HepG2 (cell line): ENCODE results near the gene THAP2. TPM values are rescaled to one million over a fixed set of nuclear protein-coding genes. Genes with fewer than 3 reads are reported as not detected.

Experiments
- AGO2 ChIP-seq: fragments of 200-400 bp; formaldehyde crosslinking; optimal IDR thresholded peaks from 2 replicates; pipeline ENCODE3; 2017; ENCODE audit warnings: mild to moderate bottlenecking, low read depth, low read length, moderate library complexity
- AKNA ChIP-seq: sonication (generic); formaldehyde crosslinking; IDR thresholded peaks from 2 replicates; pipeline ENCODE4 v1.4.0; 2020; ENCODE audit warnings: missing genetic modification reagents, borderline replicate concordance
- ARNT ChIP-seq: fragments of 450-650 bp; IDR thresholded peaks from 2 replicates; pipeline ENCODE4 v1.6.1; 2017
- ATM ChIP-seq: fragments of 450-650 bp; IDR thresholded peaks from 2 replicates; pipeline ENCODE4 v1.7.1; 2017; ENCODE audit warnings: mild to moderate bottlenecking, borderline replicate concordance
- GABPB1 ChIP-seq: IDR thresholded peaks from 2 replicates; pipeline ENCODE4 v1.6.1; 2016; ENCODE audit warnings: mild to moderate bottlenecking, missing genetic modification reagents, moderate library complexity, missing compliant biosample characterization
- HOXA3 ChIP-seq: sonication (generic); formaldehyde crosslinking; IDR thresholded peaks from 2 replicates; pipeline ENCODE4 v1.5.0; 2020; ENCODE audit warnings: missing genetic modification reagents
- KMT2A ChIP-seq: sonication (generic); formaldehyde crosslinking; IDR thresholded peaks from 2 replicates; pipeline ENCODE4 v1.4.0; 2020; ENCODE audit warnings: missing genetic modification reagents
- LBX2 ChIP-seq: sonication (generic); formaldehyde crosslinking; IDR thresholded peaks from 2 replicates; pipeline ENCODE4 v1.5.0; 2020; ENCODE audit warnings: missing genetic modification reagents, mild to moderate bottlenecking, borderline replicate concordance
- MAFF ChIP-seq: IDR thresholded peaks from 2 replicates; pipeline ENCODE4 v1.6.1; 2011; ENCODE audit warnings: low read depth, low read length, improper control_type of control experiment
- PAWR ChIP-seq: sonication (generic); formaldehyde crosslinking; IDR thresholded peaks from 2 replicates; pipeline ENCODE4 v1.4.0; 2020; ENCODE audit warnings: missing genetic modification reagents, mild to moderate bottlenecking, borderline replicate concordance
- PPARG ChIP-seq: conservative IDR thresholded peaks from 2 replicates; pipeline ENCODE4 v1.6.1; 2016; ENCODE audit warnings: missing biosample characterization, missing genetic modification reagents
- PRDM15 ChIP-seq: sonication (generic); formaldehyde crosslinking; IDR thresholded peaks from 2 replicates; pipeline ENCODE4 v1.4.0; 2020; ENCODE audit warnings: missing genetic modification reagents
- SMAD1 ChIP-seq: sonication (generic); formaldehyde crosslinking; IDR thresholded peaks from 2 replicates; pipeline ENCODE4 v1.4.0; 2020; ENCODE audit warnings: missing genetic modification reagents, low read depth, mild to moderate bottlenecking, borderline replicate concordance
- SMYD3 ChIP-seq: sonication (generic); formaldehyde crosslinking; IDR thresholded peaks from 2 replicates; pipeline ENCODE4 v1.8.1; 2023; ENCODE audit warnings: mild to moderate bottlenecking, missing genetic modification reagents
- TOPORS ChIP-seq: sonication (generic); formaldehyde crosslinking; IDR thresholded peaks from 2 replicates; pipeline ENCODE4 v1.8.0; 2023; ENCODE audit warnings: mild to moderate bottlenecking, missing genetic modification reagents
- TSC22D2 ChIP-seq: sonication (generic); formaldehyde crosslinking; IDR thresholded peaks from 2 replicates; pipeline ENCODE4 v1.5.1; 2020; ENCODE audit warnings: missing genetic modification reagents, mild to moderate bottlenecking, borderline replicate concordance
- ZFP62 ChIP-seq: sonication (generic); formaldehyde crosslinking; IDR thresholded peaks from 2 replicates; pipeline ENCODE4 v1.4.0; 2020; ENCODE audit warnings: missing genetic modification reagents
- ZFP82 ChIP-seq: sonication (generic); formaldehyde crosslinking; IDR thresholded peaks from 2 replicates; pipeline ENCODE4 v1.5.1; 2020; ENCODE audit warnings: mild to moderate bottlenecking, missing genetic modification reagents, borderline replicate concordance
- ZKSCAN8 ChIP-seq: IDR thresholded peaks from 2 replicates; pipeline ENCODE4 v1.6.1; 2016; ENCODE audit warnings: borderline replicate concordance, missing genetic modification reagents, missing compliant biosample characterization
- ZNF17 ChIP-seq: sonication (generic); formaldehyde crosslinking; IDR thresholded peaks from 2 replicates; pipeline ENCODE4 v1.5.0; 2020; ENCODE audit warnings: mild to moderate bottlenecking, missing genetic modification reagents
- ZNF225 ChIP-seq: sonication (generic); formaldehyde crosslinking; IDR thresholded peaks from 2 replicates; pipeline ENCODE4 v1.4.0; 2020; ENCODE audit warnings: mild to moderate bottlenecking, missing genetic modification reagents
- ZNF260 ChIP-seq: sonication (generic); formaldehyde crosslinking; IDR thresholded peaks from 2 replicates; pipeline ENCODE4 v1.4.0; 2020; ENCODE audit warnings: missing genetic modification reagents, low read depth, mild to moderate bottlenecking, borderline replicate concordance
- ZNF792 ChIP-seq: IDR thresholded peaks from 2 replicates; pipeline ENCODE4 v1.6.1; 2016
- polyA plus RNA-seq, 8 experiments: library from polyadenylated mRNA; depleted of rRNA in 3 of 8; stranded (reverse) in 7 of 8; unstranded in 1 of 8; fragments of >200 nt; fragmentation: Illumina TruSeq in 4 of 8; extraction: Trizol in 4 of 8; gene quantifications; 2 replicates each; pipeline versions ENCODE4 v1.2.1 to v1.2.3, GENCODE V29; 2011 to 2016; ENCODE audit warnings: low read depth in 4 of 8, missing spikeins in 1 of 8, mixed read lengths in 1 of 8; ENCODE audit not compliant: insufficient read depth in 1 of 8
- total RNA-seq, 5 experiments: library from RNA; depleted of rRNA; stranded (reverse); fragments of >200 nt; fragmentation: Illumina TruSeq; extraction: Trizol; gene quantifications; 2 replicates each; pipeline ENCODE4 v1.2.3, GENCODE V29; 2016; ENCODE audit warnings: low read depth in 1 of 5

The THAP2 gene
- total and polyA plus RNA-seq, 2 of the 13 experiments (the other 11 are each of a cell fraction or from before 2014, with no cell fraction given) = 5.2 to 6.2 TPM

GRCh38 chr12:71662849-71663560 is 1.1 kb upstream of the THAP2 start (continued):
- 0 out of 2 replicates have a peak, but pooled peaks have one; percentile 42 for TF ChIP-seq AKNA (CRISPR knock-in tag)
- TF ChIP-seq KMT2A (CRISPR knock-in tag) = peak; percentile 46; the same call in 1 of the 2 replicates
- TF ChIP-seq PPARG = no peak
- TF ChIP-seq TOPORS = no peak
- TF ChIP-seq ZFP62 (CRISPR knock-in tag) = no peak
- no peak for TF ChIP-seq MAFF
- 0 out of 2 replicates have a peak, but pooled peaks have one; percentile 6 for TF ChIP-seq ZFP82 (CRISPR knock-in tag)
- peak; percentile 36 for TF ChIP-seq GABPB1 (CRISPR knock-in tag)
- peak; percentile 90 for TF ChIP-seq AGO2
- TF ChIP-seq PRDM15 (CRISPR knock-in tag) = peak; percentile 21; the same call in 1 of the 2 replicates
- no peak for TF ChIP-seq ARNT
- no peak for TF ChIP-seq SMYD3 (CRISPR knock-in tag)
- TF ChIP-seq TSC22D2 (CRISPR knock-in tag) = 0 out of 2 replicates have a peak, but pooled peaks have one; percentile 12
- no peak for TF ChIP-seq ZNF17 (CRISPR knock-in tag)
- TF ChIP-seq ZNF792 = no peak
- no peak for TF ChIP-seq ZNF260
- no peak for TF ChIP-seq ZNF225 (CRISPR knock-in tag)
- no peak for TF ChIP-seq LBX2 (CRISPR knock-in tag)
- TF ChIP-seq SMAD1 (CRISPR knock-in tag) = no peak; the same call in 1 of the 2 replicates
- no peak for TF ChIP-seq ATM
- TF ChIP-seq ZKSCAN8 = no peak
- TF ChIP-seq HOXA3 (CRISPR knock-in tag) = no peak
- no peak for TF ChIP-seq PAWR
